ENCODE results near the gene LRMDA.

DNA sequence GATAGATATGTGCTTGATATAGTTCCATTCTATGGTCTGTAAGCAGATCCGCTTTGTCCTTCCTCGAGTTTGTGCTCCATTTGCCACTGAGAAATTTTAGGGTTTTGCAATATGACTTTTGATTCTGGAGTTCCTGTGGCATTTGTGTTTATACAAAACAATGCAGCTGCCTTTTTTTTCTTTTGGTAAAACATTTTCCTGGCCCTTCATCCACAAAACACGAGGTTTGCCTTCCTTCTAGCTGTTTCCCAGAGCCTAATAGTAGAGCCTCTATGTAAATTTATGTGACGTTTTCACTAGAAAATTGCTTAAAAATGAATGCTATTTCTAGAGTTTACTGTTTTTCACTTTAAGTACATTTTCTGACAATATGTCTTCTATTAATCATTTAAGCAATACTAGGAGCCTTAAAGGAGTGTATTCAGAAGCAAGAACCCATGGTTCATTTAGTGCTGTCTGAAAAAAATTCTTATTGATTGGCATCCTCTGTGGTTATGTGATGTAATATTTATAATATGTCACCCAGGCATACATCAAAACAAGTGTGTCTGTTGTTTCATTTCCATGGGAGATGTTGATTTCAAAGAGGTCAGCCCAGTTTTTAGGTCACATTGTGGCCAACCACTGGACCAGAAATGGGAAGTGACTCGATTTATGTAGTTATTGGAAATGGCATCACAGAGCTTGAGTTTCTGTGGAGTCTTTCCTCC lies 618.3 kb downstream of the LRMDA start:
- TF ChIP-seq, protein P1, sequence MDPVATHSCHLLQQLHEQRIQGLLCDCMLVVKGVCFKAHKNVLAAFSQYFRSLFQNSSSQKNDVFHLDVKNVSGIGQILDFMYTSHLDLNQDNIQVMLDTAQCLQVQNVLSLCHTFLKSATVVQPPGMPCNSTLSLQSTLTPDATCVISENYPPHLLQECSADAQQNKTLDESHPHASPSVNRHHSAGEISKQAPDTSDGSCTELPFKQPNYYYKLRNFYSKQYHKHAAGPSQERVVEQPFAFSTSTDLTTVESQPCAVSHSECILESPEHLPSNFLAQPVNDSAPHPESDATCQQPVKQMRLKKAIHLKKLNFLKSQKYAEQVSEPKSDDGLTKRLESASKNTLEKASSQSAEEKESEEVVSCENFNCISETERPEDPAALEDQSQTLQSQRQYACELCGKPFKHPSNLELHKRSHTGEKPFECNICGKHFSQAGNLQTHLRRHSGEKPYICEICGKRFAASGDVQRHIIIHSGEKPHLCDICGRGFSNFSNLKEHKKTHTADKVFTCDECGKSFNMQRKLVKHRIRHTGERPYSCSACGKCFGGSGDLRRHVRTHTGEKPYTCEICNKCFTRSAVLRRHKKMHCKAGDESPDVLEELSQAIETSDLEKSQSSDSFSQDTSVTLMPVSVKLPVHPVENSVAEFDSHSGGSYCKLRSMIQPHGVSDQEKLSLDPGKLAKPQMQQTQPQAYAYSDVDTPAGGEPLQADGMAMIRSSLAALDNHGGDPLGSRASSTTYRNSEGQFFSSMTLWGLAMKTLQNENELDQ (tag by site-specific recombination; IDR thresholded peaks at IDR 0.05; ENCODE audit: low read depth), result no peak
- TF ChIP-seq, protein P2, sequence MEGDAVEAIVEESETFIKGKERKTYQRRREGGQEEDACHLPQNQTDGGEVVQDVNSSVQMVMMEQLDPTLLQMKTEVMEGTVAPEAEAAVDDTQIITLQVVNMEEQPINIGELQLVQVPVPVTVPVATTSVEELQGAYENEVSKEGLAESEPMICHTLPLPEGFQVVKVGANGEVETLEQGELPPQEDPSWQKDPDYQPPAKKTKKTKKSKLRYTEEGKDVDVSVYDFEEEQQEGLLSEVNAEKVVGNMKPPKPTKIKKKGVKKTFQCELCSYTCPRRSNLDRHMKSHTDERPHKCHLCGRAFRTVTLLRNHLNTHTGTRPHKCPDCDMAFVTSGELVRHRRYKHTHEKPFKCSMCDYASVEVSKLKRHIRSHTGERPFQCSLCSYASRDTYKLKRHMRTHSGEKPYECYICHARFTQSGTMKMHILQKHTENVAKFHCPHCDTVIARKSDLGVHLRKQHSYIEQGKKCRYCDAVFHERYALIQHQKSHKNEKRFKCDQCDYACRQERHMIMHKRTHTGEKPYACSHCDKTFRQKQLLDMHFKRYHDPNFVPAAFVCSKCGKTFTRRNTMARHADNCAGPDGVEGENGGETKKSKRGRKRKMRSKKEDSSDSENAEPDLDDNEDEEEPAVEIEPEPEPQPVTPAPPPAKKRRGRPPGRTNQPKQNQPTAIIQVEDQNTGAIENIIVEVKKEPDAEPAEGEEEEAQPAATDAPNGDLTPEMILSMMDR (tag by site-specific recombination; IDR thresholded peaks at IDR 0.05), result no peak
- TF ChIP-seq, protein P3, sequence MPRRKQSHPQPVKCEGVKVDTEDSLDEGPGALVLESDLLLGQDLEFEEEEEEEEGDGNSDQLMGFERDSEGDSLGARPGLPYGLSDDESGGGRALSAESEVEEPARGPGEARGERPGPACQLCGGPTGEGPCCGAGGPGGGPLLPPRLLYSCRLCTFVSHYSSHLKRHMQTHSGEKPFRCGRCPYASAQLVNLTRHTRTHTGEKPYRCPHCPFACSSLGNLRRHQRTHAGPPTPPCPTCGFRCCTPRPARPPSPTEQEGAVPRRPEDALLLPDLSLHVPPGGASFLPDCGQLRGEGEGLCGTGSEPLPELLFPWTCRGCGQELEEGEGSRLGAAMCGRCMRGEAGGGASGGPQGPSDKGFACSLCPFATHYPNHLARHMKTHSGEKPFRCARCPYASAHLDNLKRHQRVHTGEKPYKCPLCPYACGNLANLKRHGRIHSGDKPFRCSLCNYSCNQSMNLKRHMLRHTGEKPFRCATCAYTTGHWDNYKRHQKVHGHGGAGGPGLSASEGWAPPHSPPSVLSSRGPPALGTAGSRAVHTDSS (tag by site-specific recombination; IDR thresholded peaks at IDR 0.05), result no peak
- TF ChIP-seq ZFHX2 (tag by site-specific recombination; conservative IDR thresholded peaks at IDR 0.05) (no peak), ZNF776 (tag by site-specific recombination; IDR thresholded peaks at IDR 0.05; ENCODE audit: borderline replicate concordance) (no peak), YY1 (tag by site-specific recombination; IDR thresholded peaks at IDR 0.05) (no peak), GLIS1 (tag by site-specific recombination; IDR thresholded peaks at IDR 0.05) (no peak), ZNF792 (tag by site-specific recombination; IDR thresholded peaks at IDR 0.05) (no peak)
- TF ChIP-seq, protein P4, sequence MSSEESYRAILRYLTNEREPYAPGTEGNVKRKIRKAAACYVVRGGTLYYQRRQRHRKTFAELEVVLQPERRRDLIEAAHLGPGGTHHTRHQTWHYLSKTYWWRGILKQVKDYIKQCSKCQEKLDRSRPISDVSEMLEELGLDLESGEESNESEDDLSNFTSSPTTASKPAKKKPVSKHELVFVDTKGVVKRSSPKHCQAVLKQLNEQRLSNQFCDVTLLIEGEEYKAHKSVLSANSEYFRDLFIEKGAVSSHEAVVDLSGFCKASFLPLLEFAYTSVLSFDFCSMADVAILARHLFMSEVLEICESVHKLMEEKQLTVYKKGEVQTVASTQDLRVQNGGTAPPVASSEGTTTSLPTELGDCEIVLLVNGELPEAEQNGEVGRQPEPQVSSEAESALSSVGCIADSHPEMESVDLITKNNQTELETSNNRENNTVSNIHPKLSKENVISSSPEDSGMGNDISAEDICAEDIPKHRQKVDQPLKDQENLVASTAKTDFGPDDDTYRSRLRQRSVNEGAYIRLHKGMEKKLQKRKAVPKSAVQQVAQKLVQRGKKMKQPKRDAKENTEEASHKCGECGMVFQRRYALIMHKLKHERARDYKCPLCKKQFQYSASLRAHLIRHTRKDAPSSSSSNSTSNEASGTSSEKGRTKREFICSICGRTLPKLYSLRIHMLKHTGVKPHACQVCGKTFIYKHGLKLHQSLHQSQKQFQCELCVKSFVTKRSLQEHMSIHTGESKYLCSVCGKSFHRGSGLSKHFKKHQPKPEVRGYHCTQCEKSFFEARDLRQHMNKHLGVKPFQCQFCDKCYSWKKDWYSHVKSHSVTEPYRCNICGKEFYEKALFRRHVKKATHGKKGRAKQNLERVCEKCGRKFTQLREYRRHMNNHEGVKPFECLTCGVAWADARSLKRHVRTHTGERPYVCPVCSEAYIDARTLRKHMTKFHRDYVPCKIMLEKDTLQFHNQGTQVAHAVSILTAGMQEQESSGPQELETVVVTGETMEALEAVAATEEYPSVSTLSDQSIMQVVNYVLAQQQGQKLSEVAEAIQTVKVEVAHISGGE (tag by site-specific recombination; conservative IDR thresholded peaks at IDR 0.05; ENCODE audit: low read depth), result no peak
- TF ChIP-seq, protein P5, sequence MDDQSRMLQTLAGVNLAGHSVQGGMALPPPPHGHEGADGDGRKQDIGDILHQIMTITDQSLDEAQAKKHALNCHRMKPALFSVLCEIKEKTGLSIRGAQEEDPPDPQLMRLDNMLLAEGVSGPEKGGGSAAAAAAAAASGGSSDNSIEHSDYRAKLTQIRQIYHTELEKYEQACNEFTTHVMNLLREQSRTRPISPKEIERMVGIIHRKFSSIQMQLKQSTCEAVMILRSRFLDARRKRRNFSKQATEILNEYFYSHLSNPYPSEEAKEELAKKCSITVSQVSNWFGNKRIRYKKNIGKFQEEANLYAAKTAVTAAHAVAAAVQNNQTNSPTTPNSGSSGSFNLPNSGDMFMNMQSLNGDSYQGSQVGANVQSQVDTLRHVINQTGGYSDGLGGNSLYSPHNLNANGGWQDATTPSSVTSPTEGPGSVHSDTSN (CRISPR knock-in tag; IDR thresholded peaks at IDR 0.05), result no peak
- TF ChIP-seq, protein P6, sequence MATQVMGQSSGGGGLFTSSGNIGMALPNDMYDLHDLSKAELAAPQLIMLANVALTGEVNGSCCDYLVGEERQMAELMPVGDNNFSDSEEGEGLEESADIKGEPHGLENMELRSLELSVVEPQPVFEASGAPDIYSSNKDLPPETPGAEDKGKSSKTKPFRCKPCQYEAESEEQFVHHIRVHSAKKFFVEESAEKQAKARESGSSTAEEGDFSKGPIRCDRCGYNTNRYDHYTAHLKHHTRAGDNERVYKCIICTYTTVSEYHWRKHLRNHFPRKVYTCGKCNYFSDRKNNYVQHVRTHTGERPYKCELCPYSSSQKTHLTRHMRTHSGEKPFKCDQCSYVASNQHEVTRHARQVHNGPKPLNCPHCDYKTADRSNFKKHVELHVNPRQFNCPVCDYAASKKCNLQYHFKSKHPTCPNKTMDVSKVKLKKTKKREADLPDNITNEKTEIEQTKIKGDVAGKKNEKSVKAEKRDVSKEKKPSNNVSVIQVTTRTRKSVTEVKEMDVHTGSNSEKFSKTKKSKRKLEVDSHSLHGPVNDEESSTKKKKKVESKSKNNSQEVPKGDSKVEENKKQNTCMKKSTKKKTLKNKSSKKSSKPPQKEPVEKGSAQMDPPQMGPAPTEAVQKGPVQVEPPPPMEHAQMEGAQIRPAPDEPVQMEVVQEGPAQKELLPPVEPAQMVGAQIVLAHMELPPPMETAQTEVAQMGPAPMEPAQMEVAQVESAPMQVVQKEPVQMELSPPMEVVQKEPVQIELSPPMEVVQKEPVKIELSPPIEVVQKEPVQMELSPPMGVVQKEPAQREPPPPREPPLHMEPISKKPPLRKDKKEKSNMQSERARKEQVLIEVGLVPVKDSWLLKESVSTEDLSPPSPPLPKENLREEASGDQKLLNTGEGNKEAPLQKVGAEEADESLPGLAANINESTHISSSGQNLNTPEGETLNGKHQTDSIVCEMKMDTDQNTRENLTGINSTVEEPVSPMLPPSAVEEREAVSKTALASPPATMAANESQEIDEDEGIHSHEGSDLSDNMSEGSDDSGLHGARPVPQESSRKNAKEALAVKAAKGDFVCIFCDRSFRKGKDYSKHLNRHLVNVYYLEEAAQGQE (tag by site-specific recombination; IDR thresholded peaks at IDR 0.05), result no peak
